Measurements from ENCODE around the gene UCK1. TPM values are rescaled to one million over a fixed set of nuclear protein-coding genes. Genes with fewer than 3 reads are reported as not detected.

The UCK1 gene
- total RNA-seq, 2 donors from 2014 or later = 47.6 to 48.2 TPM

DNA sequence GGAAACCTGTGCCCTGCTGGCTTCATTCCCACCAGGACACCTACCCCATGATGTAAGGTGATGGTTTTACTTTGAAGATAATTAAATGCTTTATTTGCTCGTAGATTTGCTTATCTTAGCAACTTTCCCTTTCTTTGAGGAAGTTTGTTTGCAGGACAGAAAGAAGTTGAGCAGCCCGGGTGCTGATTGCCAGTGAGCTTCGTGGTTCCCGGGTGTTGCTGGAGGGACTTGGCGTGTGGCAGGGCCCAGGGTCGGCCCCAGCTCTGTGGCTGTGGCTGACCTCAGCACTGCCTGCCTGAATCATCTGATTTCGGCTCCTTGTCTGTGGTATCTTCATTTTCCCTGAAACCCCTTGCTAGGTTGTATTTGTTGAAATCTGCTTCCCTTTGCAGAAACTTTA, 19.6 kb downstream of the UCK1 start:
- peaks cover 0 to 21% of the 10 kb centered on the region in 2 donors for H3K36me3 ChIP-seq
- H3K27ac ChIP-seq = no peak overlapping the region
- H3K4me3 ChIP-seq = no peak overlapping the region
- no peak for DNase-seq (ENCODE audit: low spot score)
- intact Hi-C loops (cut with DNase I) = loop anchor here (10.0 kb wide), 1 partner anchor 233 kb away; the partner anchor contains the start of gene RAPGEF1
- H3K27me3 ChIP-seq (replicated peaks; ENCODE audit: insufficient read depth) = no peaks in the 10 kb centered on the region
- no peaks in the 10 kb centered on the region for H3K4me1 ChIP-seq (replicated peaks)
- TF ChIP-seq POLR2AphosphoS5 (IDR thresholded peaks at IDR 0.05) = no peak
- no peak for TF ChIP-seq POLR2A (IDR thresholded peaks at IDR 0.05)
- TF ChIP-seq, protein P1, sequence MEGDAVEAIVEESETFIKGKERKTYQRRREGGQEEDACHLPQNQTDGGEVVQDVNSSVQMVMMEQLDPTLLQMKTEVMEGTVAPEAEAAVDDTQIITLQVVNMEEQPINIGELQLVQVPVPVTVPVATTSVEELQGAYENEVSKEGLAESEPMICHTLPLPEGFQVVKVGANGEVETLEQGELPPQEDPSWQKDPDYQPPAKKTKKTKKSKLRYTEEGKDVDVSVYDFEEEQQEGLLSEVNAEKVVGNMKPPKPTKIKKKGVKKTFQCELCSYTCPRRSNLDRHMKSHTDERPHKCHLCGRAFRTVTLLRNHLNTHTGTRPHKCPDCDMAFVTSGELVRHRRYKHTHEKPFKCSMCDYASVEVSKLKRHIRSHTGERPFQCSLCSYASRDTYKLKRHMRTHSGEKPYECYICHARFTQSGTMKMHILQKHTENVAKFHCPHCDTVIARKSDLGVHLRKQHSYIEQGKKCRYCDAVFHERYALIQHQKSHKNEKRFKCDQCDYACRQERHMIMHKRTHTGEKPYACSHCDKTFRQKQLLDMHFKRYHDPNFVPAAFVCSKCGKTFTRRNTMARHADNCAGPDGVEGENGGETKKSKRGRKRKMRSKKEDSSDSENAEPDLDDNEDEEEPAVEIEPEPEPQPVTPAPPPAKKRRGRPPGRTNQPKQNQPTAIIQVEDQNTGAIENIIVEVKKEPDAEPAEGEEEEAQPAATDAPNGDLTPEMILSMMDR (IDR thresholded peaks at IDR 0.05) = no peak
- WGBS = 63% methylated on average over 7 of the region's 7 CpGs
- H3K9me3 ChIP-seq = no peaks in the 10 kb centered on the region

DNA sequence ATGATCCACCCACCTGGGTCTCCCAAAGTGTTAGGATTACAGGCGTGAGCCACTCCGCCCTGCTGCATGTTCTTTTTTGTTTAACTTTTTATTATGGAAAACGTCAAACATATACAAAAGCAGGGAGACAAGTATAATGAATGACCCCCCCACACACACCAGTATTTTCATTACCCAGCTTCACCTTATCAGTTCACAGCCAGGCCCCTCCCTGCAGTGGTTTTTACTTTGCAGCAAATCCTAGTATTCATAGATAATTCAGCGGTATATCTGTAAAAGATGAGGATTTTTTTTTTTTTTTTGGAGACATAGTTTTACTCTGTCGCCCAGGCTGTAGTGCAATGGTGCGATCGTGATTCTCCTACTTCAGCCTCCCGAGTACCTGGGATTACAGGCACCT, 26.1 kb downstream of the UCK1 start:
- H3K27ac ChIP-seq = no peak overlapping the region
- no peak for DNase-seq (ENCODE audit: low spot score)
- 91% methylated on average over 8 of the region's 8 CpGs for WGBS
- TF ChIP-seq, protein P1 (IDR thresholded peaks at IDR 0.05) = no peak
- TF ChIP-seq POLR2A (IDR thresholded peaks at IDR 0.05) (no peak), POLR2AphosphoS5 (IDR thresholded peaks at IDR 0.05) (no peak)
- intact Hi-C loops (cut with DNase I) = no loop called here
- no peaks in the 10 kb centered on the region for H3K9me3 ChIP-seq
- H3K27me3 ChIP-seq (replicated peaks; ENCODE audit: insufficient read depth) = no peaks in the 10 kb centered on the region
- H3K36me3 ChIP-seq = no peaks in the 10 kb centered on the region
- no peaks in the 10 kb centered on the region for H3K4me1 ChIP-seq (replicated peaks)
- H3K4me3 ChIP-seq = no peak overlapping the region

DNA sequence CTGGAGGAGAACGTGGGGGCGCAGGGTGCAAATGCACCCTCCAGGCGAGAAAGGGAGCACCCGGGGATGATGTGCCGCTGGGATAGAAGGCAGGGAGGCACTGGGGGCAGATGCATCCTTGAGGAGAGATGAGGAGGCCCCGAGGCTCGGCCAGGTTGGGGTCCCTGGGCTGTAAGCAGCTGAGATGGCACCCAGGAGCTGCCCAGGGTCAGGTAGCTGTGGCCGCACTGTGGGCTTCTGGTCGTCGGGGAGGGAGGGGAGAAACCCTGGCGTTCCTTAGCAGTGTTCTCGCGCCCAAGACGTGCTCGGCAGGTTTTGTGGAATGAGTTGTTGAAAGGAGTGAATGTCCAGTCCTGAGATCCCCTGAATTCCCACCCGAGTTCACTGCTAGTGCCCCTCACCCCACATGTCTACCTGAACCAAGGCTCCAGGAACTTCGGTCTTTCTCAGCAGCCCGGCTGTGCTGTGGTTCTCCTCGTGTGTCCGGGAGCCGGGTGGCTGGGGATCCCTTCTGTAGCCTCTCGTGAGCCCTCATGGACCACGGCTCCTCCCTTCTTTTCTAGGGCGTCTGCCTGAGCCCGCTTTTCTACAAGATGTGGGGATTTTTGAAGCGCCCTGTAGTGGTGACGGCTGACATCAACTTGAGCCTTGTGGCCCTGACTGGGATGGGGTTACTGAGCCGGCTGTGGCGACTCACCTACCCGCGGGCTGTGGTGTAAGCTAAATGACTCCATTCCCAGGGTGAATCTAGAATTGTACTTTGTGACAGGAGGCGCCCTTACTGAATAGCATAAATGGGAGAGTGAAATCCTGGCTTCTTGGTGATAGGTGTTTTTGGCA, 27.2 kb downstream of the UCK1 start:
- H3K27me3 ChIP-seq (replicated peaks; ENCODE audit: insufficient read depth) = no peaks in the 10 kb centered on the region
- no peak for TF ChIP-seq POLR2AphosphoS5 (IDR thresholded peaks at IDR 0.05)
- TF ChIP-seq POLR2A (IDR thresholded peaks at IDR 0.05) = no peak
- TF ChIP-seq, protein P1 (IDR thresholded peaks at IDR 0.05) = no peak
- H3K9me3 ChIP-seq = no peaks in the 10 kb centered on the region
- H3K27ac ChIP-seq = peak overlapping the region; percentile 76 to 77
- DNase-seq (ENCODE audit: low spot score) = no peak
- H3K36me3 ChIP-seq = no peaks in the 10 kb centered on the region
- WGBS = 9% methylated on average over 32 of the region's 32 CpGs
- H3K4me1 ChIP-seq (replicated peaks) = no peaks in the 10 kb centered on the region
- intact Hi-C loops (cut with DNase I) = no loop called here
- peak overlapping the region; percentile 66 to 83 for H3K4me3 ChIP-seq

DNA sequence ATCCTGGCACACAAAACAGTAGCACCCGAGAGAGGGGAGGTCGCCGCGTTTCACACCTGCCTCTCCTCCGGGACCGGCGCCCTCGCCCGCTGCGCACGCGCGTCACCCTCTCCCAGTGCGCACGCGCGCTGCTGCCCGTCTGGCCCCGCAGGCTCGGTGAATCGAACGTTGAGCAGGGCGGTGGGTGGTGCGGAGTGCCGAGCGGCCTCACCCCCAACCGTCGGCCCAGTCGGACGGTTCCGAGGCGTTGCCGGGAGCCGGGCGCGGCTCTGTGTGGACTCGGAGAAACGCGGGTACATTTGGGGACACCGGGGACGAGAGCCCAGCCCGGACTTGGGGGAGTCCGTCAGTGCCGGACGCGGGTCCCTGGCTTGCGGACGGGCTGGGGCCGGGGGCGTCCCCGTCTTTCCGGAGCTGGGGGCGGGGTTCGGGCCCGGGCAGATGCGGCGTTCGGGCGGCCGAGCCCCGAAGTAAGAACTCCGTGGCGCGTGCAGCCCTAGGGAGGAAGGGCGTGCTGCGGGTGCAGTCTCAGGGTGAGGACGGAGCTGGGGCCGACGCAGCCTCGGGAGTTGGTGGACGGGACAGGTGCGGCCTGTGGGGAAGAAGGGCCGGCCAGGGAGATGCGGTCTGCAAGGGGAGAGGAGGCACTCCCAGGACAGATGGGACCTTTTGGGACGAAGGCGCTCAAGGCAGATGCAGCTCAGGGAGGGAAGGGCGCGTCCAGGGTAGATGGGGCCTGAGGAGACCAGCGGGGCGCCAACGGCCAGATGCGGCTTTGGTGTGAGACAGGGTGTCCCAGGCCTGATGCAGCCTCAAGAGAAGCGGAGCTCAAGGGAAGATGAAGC, 28.1 kb downstream of the UCK1 start, which contains the start of gene POMT1:
TSS of gene POMT1 (plus strand) at position 138 of the 845 bp plus-strand sequence. CDS start 1,301 bp downstream, outside the sequence.
- DNase-seq (ENCODE audit: low spot score) = peak; percentile 83
- Histone ChIP-seq H3K27me3 (replicated peaks; ENCODE audit: insufficient read depth) (no peaks in the 10 kb centered on the region), H3K4me1 (replicated peaks) (no peaks in the 10 kb centered on the region), H3K27ac (peak within 1 kb of the TSS; percentile 76 to 77), H3K36me3 (peaks cover 0 to 5% of the 10 kb centered on the region in 2 donors), H3K4me3 (peak within 1 kb of the TSS; percentile 66 to 83), H3K9me3 (no peaks in the 10 kb centered on the region)
- intact Hi-C loops (cut with DNase I) = no loop called here
- TF ChIP-seq POLR2AphosphoS5 (IDR thresholded peaks at IDR 0.05) (peak; percentile 92), POLR2A (IDR thresholded peaks at IDR 0.05) (peak; percentile 66)
- TF ChIP-seq, protein P1 (IDR thresholded peaks at IDR 0.05) = peak in 1 of 4 experiments; percentile 8
- WGBS = 0% methylated on average over 43 of the region's 83 CpGs
